NCI-H2081 treated with DMSO at 0.1 percent for 48 hours (cell line): ENCODE results near the gene CRABP2.

ENCODE experiments used
- DNase-seq: peaks from one replicate; lab custom pipeline; 2025; lab: John Stamatoyannopoulos, UW

Gene CRABP2

DNA sequence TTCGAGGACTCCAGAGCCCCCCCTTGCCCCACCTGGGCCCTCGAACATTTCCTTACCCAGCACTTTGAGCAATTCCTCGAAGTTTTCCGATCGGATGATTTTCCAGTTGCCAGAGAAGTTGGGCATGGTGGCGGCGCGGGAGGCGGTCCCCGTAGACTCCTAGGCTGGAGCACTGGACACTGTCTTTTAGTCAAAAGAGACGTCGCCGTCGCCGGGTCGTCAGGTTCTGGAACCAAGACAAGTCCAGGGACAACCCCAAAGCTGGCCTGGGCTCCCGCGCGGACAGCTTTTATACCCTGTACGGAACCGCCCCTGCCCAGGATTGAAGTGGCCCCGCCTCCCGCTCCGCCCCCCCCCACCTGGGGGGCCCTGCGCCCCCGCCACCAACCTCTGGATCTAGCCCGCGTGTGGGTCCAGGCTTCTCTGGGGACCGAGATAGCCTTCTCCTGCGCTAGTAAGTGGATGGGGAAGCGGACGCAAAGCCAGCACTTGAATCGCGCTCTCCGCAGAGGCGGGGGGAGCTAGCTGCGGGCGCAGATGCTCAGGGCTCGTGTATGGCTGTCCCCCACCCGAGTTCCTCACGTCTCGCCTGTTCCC, at the start of gene CRABP2:
Gene CRABP2, minus strand, starts transcription at position 263 of the 597 bp plus-strand sequence. Its CDS starts 137 bp downstream, at position 126.
- DNase-seq, result no peak

DNA sequence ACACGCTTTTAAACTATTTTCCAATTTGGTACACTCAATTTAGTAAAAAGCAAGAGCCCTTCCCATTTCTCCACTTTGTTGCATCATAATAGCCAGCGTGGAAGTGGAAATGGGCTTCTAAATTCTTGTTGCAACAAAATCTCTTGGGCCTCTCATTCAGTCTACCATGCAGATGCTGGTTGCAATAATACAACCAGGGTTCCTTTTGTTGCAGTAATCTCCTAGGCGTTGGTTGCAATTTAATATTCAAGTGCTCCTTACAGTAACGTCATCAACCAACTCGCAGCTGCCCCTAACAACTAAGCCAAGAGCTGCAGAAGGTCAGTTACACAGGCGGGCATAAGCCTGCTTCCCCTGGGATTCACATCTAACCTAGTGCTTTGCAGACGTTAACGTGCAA, 48.8 kb upstream of the CRABP2 start:
- DNase-seq, result no peak

DNA sequence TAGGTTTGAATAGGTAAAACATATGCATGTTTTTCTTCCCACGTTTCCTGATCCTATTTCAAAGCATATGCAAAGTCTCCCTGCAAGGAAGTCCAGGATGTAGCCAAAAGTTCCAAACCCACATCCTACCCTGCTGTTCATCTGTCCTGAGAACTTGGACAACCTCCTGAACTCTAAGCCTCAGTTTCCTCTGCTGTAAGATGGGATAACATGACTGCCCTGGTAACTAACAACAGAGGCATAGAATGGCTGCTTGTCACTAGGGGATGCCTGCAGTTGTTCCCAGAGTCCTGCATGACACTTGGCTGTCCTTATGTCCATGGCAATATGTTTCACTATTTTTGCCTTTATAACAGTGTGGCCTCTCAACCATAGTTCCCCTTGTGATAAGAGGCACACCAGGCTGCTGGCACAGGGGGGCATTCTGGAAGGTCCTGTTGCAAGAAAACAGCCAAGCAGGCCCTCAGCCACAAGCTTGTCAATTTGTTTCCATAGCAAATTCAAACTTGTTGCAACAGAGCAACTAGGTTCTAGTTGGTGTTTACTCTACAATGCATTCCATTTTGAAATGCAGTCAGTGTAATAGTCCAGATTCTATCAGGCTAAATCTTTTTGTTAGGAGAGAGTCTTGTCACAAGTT, 47.6 kb upstream of the CRABP2 start:
- DNase-seq, result no peak

DNA sequence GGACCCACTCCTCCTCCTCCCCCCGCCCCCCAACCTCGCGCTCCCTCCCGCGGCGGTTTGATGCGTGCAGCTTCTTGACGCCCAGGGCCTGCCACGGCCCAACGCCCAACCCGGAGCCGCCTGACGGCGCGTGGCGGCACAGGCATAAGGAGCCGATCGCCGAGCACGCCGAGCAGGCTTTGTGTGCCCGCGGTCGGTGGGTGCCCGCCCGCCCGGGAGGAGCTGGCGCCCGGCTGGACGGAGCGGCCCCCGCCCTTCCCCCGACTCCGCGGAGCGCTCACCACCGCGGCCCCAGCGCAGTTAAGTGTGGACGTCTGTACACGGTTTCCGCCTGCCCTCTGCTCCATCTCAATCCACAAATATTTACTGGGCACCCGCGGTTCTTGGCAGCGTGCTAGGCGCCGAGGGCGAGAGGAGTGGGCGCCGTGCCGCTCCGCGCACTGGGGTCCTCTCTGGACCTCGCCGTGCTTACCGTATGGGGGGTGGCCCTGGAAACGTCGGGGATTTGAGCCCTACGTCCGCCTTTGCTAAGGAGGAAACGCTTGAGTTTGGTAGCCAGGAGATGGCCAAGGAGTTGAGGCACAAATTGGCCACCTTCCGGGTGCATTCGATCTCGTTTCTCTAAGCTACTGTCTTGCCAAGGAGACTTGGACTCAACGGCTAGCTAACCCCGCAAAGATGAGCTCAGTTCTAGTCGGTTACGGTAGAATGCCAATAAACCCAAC, 46.5 kb upstream of the CRABP2 start:
- peak; percentile 73 for DNase-seq

DNA sequence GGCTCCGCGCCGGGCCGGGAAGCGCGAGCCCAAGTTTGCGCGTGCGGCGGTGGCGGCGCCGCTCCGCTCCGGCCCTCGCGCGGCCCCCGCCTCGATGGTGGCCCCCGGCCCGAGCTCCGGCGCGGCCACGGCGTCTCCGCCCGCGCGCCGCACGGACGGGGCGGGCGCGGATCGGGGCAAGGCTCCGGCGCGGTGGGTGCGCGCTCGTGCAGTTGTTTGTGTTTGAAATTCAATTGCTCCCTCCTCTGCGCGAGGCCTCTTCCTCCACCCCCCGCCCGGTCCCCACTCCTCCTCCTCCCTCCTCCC, 46.0 kb upstream of the CRABP2 start, which contains the start of gene HDGF:
Gene HDGF, minus strand, starts transcription at position 225 of the 306 bp plus-strand sequence. CDS start 246 bp downstream, outside the sequence.
- no peak for DNase-seq

DNA sequence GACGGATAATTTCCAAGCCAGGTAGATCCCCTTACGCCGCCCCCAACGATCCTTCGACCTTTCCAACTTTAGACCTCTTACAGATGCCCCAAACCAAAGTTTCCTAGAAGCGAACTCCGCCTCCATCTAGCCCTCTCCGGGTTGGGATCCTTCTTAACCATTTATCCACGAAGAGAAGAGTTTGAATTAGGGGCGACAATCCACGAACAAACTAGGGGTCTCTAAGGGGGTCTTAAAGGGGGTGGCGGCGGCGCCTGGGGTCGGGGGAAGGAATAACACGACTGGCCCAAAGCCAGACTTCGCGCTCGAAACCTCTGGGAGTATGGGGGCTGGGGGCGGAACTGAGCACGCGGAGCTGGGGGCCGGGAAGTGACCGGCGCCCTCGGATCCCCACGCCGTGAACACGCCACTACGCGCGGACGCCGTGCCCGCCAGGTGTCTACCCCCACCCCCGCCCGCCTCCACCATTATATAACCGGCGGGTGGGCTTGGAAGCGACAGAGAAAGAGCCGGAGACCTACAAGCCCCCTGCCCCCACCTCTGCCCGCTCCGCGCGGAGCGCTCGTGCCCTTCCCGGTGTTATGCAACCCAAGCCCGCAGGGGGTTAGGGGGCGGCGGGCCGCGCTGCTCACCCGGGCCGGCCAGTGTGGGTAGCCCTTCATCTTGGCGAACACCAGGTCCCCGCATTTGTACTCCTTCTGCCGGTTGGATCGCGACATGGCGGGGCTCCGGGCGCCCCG, 45.5 kb upstream of the CRABP2 start:
- no peak for DNase-seq

DNA sequence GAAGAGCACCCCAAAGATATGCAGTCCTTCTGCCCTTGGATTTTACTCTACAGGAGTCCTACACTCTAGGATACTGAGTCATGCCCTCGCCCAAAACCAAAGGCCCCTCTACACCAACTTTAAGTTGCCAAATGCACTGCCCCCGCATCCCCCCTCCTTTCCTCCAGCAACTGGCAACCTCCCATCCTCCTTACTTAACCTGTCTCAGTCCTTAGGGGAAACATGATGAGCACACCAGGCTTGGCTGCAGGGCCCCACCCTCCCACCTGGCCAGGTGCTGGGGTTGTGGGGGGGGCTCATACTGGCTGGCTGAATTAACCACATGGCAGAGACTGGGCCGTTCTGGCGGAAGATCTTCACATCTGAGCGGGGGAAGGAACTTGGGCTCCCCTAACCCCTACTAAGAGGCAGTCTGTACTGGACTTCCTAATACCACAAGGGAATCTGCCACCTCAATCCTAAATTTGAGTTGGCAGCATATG, 44.8 kb upstream of the CRABP2 start:
- DNase-seq, result no peak

DNA sequence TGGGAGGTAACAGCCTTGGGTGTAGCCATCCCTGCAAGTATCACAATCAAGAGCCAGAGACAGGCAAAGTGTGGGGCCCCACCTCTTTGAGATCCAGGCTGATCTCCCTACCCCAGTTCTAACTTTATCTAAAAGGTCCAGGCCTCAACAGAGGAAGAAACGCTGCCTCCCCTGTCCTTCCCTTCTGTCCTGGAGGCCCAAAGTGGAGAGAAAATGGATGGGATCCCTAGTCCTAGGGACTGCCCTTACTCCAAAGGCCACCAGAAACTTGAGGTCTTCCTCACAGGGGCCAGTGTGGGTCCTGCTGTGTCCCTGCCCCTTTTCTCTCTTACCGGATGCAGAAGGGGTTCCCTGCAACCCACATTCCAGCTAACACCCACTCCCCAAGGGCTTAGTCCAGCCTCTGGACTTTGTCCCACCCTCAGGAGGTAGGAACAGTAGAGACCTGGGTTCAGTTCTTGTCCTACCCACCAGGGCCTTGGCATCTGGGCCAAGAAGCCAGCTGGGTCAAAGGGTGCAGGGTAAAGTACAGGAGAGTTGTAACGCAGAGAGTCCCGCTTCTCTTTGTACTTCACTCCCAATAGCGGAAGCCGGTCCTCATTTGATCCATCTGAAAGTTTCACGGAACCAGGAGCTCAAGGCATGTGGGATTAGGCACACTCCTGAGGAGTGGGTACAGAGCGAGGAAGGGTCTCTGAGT, 44.2 kb upstream of the CRABP2 start:
- no peak for DNase-seq

DNA sequence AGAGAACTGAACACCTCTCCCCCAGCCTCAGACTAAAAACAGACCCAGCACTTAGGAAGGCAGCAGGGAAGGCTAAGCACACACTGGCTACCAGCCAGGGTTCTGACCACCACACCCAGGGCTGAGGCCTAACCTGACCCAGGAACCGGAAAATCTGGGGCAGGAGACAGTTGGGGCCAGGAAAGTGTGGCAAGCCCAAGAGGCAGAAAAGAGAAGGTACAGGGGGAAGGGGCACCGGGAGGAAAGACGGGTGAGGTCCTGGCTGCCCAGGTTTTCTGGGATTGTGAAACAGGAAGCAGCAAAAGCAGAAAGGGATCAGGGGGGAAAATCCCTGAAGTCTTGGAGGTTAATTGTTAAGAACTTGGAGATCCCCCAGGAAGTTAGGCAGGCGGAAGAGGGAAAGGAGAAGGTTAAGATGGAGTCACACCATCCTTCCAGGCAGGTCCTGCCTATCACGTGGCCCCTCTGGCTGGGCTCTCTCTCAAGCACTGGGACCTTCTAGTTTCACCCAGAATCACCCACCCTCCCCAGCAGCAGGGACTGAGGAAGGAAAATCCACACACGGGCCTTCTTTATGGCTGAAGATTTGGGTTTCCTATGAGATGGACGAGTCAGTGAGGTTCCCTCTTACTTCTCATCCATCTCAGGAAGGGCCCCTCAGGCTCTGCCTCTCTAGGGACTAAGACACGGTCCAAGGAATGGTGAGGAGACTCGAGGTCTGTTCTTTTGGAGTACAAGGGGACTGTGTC, 43.5 kb upstream of the CRABP2 start:
- no peak for DNase-seq

DNA sequence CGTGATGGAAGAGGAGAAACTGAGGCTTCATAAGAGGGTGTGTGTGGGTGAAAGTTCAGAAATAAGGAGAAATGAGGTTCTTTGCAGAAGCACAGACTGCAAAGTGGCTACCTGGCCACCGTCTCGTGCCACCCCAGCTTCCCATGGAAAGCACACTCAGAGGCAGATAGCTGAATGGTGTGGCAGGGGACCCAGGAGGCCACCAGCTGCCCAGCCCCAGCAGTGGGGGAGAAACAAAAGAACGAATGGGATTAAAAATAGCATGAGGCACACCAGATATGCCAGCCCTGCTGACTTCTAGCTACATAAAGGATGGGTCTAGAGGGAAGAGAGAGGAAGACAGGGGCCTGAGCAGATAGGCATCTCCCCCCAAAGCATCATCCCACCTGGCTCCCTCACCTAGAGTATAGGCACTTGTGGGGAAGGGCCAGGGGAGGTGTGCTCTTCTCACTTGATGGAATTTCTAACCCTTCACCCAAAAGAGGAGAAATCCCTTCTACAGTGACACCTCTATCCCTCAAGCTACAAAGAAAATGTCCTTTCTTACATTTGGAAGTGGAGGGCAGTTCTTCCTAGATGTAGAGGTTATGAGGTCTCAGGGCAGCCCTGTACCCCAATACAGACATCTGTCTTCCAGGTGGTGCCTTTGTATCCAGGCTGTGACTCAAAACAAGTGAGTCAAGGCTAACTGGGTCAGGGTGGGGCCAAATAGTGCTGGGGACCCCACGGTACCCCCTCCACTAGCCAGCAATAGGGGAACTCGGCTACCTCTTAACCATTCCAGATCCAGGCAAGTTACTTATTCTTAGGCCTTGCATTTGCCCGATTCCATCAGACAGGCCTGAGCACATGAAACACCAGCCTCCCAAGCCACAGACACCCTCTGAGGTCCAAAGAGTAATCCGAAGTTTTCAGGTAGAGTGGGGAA, 42.6 kb upstream of the CRABP2 start:
- no peak for DNase-seq

DNA sequence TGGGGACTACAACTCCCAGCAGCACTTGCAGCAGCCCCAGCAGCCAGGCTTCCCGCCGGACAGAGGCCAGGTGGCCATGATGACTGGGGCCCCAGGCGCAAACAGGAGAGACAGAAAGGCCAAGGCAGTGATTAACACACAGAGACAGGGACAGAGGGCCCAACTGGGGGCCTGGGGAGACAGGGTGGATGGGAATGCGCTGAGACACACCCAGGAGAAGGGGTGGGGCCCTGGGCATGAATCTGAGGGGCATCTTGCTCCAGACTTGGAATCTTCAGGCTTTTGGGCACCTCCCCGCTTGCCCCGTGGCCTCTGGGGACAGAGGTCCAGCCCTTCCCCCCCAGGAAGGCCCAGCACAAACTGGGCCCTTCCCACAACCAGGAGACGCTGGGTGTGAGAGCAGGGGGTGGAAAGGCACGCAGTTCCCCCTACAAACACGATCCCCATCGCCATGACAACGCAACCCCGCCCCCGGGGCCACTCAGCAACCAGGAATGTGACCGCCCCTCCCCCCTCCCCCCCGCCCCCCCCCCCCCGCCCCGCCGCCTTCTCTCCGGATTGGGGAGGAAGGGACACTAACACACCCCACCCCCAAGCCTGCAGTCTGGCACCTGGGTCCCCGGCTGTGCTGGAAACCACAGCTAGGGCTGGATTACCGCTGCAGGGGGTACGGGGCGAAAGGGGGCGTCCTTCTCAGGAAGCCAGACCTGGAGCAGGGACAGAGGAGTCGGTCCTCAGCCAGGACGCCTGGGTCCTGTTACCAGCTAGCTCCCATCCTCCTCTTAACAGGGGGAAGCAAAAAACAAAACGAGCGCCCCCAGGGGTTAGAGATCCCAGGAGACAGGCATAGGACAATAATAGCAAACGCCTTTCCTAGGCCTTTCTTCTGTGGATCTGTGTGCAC, 41.6 kb upstream of the CRABP2 start:
- peak; percentile 77 for DNase-seq

DNA sequence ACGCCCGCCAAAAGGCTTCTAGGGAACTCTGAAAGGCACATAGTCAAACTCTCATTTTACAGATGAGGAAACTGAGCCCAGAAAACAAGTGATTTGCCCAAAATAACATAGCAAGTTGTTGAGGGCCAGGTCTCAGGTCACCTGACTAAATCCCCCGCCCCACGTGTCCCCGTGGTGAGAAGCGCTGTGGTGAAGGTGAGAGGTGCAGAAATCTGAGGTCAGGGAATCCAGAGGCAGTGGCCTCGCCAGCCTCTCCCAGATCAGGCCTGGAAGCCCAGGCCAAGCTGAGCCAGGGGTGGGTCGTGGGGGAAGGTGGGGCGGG, 41.0 kb upstream of the CRABP2 start:
- no peak for DNase-seq

DNA sequence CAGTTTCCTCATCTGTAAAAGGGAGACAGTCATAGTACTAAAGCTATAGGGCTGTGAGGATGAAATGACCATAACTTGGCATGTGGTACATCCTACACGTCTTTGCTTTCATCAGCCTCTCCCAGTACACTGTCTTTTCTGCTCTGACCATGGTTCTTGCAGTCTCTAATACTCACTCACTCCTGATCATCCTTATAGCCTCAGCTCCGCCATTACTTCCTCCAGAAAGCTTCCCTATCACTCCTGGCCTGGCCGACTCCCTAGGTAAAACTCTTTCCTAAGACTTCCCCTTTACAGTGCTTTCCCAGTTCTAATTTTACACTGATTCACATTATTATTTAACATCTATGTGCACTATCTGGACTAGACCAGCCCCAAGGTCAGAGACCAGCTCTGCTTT, 40.5 kb upstream of the CRABP2 start:
- DNase-seq, result no peak

DNA sequence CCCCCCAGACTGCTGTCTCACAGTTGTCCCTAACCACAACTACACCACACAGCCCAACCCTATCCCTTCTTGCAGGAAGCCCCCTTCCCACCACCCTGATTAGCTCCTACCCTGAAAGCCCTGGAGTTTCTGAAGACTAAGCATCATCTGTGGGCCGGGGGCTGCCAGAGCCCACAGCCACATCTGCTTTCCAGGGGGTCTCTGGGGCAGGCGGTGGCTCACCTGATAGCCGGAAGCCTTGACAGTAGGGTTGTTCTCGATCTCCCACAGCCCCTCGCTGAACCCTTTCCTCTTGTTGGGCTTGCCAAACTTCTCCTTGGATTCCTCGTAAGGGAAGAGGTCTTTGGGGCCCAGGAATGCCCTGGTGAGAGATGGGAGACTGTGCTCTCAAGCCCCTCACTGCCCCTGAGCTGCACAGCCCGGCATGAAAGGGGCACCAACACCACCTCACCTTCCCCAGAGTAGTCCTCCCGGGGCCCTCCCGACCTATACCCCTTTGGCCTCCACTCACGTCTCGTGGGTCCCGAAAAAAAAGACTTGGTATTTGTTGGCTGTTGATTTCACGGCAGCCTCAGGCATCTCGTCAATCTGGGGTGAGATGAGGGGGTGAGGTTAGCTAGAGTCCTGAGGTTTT, 39.5 kb upstream of the CRABP2 start:
- no peak for DNase-seq

DNA sequence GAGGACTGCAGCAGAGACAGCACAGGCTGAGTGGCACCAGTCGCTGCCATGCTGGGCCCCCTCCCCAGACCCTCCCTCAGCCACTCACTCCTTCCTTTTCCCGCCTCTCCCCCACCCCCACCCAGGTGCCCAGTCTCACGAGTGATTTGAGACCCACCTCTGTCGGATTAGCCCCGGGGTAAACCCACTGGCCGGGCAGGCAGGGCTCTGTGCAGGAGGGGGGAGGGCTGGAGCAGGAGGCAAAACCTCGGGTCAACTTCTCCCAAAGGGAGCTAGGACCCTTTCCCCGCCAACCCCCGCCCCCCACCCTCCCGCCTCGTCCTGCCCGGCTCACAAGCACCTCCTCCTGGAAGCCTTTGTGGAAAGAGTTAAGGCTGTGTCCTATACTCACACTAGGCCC, 39.0 kb upstream of the CRABP2 start:
- DNase-seq, result no peak

DNA sequence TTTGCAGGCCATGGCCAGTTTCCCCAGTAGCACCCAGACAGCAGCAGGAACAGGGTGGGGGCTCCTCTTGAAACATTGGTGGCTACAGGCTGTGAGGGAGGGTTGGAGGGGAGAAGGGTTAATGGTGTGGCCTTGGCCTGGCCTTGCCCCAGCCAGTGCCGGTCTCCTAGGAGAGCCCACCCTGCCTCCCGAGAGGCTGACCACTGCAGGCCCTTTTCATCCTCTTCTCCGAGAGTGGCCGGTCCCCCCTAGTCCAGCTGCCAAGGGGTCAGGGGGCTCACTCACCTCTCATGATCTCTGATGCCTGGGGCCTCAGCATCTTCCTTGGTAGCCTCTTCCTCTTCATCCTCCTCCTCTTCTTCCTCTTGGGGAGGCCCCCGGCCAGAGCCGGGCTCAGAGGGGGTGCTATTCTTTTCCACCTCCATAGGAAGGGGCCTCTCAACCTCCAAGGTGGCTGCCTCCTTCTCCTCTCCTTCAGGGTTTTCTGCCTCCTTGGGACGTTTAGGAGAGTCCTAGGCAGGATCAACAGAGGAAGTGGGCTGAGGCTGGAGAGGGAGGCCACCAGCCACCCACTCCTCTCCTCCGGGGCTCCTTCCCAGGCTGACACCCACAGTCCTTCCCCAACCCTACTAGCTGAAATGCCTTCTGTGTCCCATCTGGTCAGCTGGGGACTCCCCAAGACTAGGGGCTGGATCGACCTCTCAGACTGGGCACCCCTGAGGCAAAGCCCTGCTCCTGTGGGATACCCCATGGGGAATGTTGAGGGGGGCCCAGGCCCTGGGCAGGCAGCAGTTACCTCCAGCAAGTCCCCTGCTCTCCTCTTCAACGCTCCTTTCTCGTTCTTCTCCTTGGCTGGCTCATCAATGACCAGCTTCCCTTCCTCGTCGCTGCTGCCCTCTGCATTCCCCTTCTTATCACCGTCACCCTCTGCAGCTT, 38.3 kb upstream of the CRABP2 start:
- DNase-seq, result no peak

DNA sequence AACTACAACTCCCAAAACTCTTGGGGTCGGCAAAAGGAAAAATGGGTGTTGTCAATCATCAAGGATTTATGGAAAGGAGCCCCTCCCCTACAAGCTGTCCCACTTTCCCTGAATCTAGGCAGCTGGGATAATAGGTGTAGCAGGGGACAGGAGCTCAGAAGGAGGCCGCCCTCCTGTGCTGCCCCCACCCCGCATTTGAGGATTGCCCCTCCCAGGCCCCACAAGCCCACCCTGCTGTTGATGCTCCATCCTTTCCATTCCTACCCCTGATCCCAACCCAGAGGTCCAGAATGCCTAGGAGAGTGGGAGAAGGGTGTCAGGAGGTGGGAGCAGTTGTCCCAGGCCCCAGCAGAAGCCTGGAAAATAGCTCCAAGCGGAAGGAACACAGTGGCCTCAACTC, 37.4 kb upstream of the CRABP2 start:
- DNase-seq, result no peak

DNA sequence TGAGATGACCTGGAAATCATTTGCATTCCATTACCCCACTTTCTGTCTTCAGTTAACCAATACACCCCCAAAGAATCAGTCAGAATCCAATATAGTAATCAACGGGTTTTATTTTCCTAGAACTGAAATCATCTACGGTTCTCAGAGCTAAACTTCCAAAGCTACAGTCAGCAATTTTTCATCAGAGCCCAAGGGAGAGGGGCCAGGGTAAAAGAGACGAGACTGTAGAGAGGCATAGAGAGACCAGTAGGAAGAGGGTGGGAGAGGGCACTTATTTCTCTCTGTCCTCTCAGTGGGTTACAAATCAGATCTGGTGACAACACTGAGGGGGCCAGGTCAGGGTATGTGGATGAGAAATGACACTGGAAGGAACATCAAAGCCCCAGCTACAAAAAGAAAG, 36.6 kb upstream of the CRABP2 start:
- no peak for DNase-seq
